ENCODE data around the gene KLHL26.

DNA sequence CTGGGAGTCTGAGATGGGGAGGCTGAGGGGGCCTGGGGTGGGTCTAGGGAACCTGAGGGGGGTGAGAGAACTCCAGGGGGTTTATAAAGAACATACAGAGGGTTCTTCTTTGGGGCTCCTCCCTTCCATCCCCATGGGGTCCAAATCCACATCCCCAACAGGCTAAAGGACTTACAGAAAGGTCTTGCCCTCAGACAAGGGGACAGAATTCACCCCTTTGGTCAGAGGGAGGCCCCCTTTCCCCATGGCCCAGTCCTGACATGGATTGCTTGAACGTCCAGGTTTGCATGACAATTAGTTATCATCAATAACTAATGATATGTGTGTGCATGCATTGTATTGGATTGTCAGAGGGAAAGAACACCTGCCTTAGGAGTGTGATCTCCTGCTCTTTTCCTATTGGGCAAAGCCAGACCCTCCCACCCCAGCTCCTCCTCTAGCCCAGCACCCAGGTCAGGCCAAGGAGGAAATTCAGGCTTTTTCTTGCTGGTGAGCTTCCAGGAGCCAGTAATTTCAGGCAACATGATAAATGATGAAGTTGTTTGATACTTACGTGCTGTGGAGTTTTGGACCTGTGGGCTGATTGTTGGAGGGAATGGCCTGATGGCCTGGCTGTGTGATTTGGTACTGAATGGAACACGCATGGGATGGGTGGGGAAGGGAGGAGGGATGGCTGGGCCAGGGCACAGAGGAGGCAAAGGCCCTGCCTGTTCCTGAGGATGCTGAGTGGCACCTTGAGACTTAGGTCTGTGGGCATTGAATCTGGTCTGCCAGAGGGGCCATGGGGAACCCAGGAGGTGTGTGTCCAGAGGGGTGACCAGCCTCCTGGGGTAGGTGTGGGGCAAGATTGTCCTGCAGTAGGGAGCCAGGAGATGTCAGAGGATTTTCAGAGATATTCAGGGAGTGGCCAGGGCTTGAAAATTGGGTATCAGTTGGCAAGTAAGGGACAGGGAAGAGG is 1.1 kb downstream of the KLHL26 start:
- TF ChIP-seq, protein P1, sequence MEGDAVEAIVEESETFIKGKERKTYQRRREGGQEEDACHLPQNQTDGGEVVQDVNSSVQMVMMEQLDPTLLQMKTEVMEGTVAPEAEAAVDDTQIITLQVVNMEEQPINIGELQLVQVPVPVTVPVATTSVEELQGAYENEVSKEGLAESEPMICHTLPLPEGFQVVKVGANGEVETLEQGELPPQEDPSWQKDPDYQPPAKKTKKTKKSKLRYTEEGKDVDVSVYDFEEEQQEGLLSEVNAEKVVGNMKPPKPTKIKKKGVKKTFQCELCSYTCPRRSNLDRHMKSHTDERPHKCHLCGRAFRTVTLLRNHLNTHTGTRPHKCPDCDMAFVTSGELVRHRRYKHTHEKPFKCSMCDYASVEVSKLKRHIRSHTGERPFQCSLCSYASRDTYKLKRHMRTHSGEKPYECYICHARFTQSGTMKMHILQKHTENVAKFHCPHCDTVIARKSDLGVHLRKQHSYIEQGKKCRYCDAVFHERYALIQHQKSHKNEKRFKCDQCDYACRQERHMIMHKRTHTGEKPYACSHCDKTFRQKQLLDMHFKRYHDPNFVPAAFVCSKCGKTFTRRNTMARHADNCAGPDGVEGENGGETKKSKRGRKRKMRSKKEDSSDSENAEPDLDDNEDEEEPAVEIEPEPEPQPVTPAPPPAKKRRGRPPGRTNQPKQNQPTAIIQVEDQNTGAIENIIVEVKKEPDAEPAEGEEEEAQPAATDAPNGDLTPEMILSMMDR (conservative IDR thresholded peaks at IDR 0.05; ENCODE audit: low read depth, low read length), result no peak
- TF ChIP-seq EZH2 (IDR thresholded peaks at IDR 0.05; ENCODE audit: low read length, unreplicated experiment), result no peak
- TF ChIP-seq EZH2phosphoT487 (IDR thresholded peaks at IDR 0.05; ENCODE audit: borderline replicate concordance, low read length), result no peak
